ENCODE results near the gene ALDH7A1. TPM values are rescaled to one million over a fixed set of nuclear protein-coding genes. Genes with fewer than 3 reads are reported as not detected.

Gene ALDH7A1
- total and polyA plus RNA-seq, 5 donors from 2014 or later = 0.35 to 3.2 (median 0.94) TPM; not detected in 1

GRCh38 chr5:126488443-126489065, 106.5 kb downstream of the ALDH7A1 start:
- Mint-ChIP-seq H3K4me1 (peaks cover 0 to 5% (median 0%) of the 10 kb centered on the region in 4 donors), H3K27ac (peak overlapping the region in 1 of 3 donors; percentile 10), H3K4me3 (no peak overlapping the region), H3K36me3 (peaks cover 49% of the 10 kb centered on the region), H3K27me3 (no peaks in the 10 kb centered on the region), H3K9me3 (no peaks in the 10 kb centered on the region)
- no peaks in the 10 kb centered on the region for H3K9me3 ChIP-seq (ENCODE audit: control insufficient read depth in 2 of 2, low read length in 2 of 2)
- H3K4me3 ChIP-seq (ENCODE audit: low read depth, low read length) = no peak overlapping the region
- H3K27me3 ChIP-seq (ENCODE audit: control insufficient read depth, insufficient read depth, low read length) = no peaks in the 10 kb centered on the region
- DNase-seq = no peak
- H3K36me3 ChIP-seq (ENCODE audit: control insufficient read depth, insufficient read depth, low read length) = peaks cover 40% of the 10 kb centered on the region
- no peaks in the 10 kb centered on the region for H3K4me1 ChIP-seq (ENCODE audit: control insufficient read depth, insufficient read depth, low read length, poor library complexity, severe bottlenecking)
- no peak overlapping the region for H3K27ac ChIP-seq (ENCODE audit: insufficient read depth, low read length, poor library complexity, severe bottlenecking)
- no peak for ATAC-seq (ENCODE audit: low read depth in 2 of 2)

GRCh38 chr5:126487596-126487995, 107.4 kb downstream of the ALDH7A1 start:
- Mint-ChIP-seq H3K9me3 (no peaks in the 10 kb centered on the region), H3K4me1 (peaks cover 0 to 9% (median 0%) of the 10 kb centered on the region in 4 donors), H3K4me3 (no peak overlapping the region), H3K36me3 (peaks cover 51% of the 10 kb centered on the region), H3K27ac (no peak overlapping the region), H3K27me3 (no peaks in the 10 kb centered on the region)
- ATAC-seq (ENCODE audit: low read depth in 2 of 2) (no peak), DNase-seq (no peak)
- H3K9me3 ChIP-seq (ENCODE audit: control insufficient read depth in 2 of 2, low read length in 2 of 2) = no peaks in the 10 kb centered on the region
- peaks cover 45% of the 10 kb centered on the region for H3K36me3 ChIP-seq (ENCODE audit: control insufficient read depth, insufficient read depth, low read length)
- H3K4me3 ChIP-seq (ENCODE audit: low read depth, low read length) = no peak overlapping the region
- no peaks in the 10 kb centered on the region for H3K27me3 ChIP-seq (ENCODE audit: control insufficient read depth, insufficient read depth, low read length)
- no peaks in the 10 kb centered on the region for H3K4me1 ChIP-seq (ENCODE audit: control insufficient read depth, insufficient read depth, low read length, poor library complexity, severe bottlenecking)
- H3K27ac ChIP-seq (ENCODE audit: insufficient read depth, low read length, poor library complexity, severe bottlenecking) = no peak overlapping the region

- ATAC-seq (ENCODE audit: low read depth in 2 of 2) (no peak), DNase-seq (no peak)
- Histone ChIP-seq H3K27ac (ENCODE audit: insufficient read depth, low read length, poor library complexity, severe bottlenecking) (no peak overlapping the region), H3K4me3 (ENCODE audit: low read depth, low read length) (no peak overlapping the region), H3K4me1 (ENCODE audit: control insufficient read depth, insufficient read depth, low read length, poor library complexity, severe bottlenecking) (no peaks in the 10 kb centered on the region), H3K27me3 (ENCODE audit: control insufficient read depth, insufficient read depth, low read length) (no peaks in the 10 kb centered on the region), H3K36me3 (ENCODE audit: control insufficient read depth, insufficient read depth, low read length) (peaks cover 50% of the 10 kb centered on the region), H3K9me3 (ENCODE audit: control insufficient read depth in 2 of 2, low read length in 2 of 2) (no peaks in the 10 kb centered on the region)
- Mint-ChIP-seq H3K27me3 (no peaks in the 10 kb centered on the region), H3K4me1 (peaks cover 0 to 6% (median 0%) of the 10 kb centered on the region in 4 donors), H3K36me3 (peaks cover 43% of the 10 kb centered on the region), H3K4me3 (no peak overlapping the region), H3K9me3 (no peaks in the 10 kb centered on the region), H3K27ac (no peak overlapping the region)
These were observed 108.7 kb downstream of the ALDH7A1 start for GRCh38 chr5:126486332-126486731.

- Histone ChIP-seq H3K27me3 (ENCODE audit: control insufficient read depth, insufficient read depth, low read length) (no peaks in the 10 kb centered on the region), H3K36me3 (ENCODE audit: control insufficient read depth, insufficient read depth, low read length) (peaks cover 55% of the 10 kb centered on the region), H3K4me3 (ENCODE audit: low read depth, low read length) (no peak overlapping the region), H3K27ac (ENCODE audit: insufficient read depth, low read length, poor library complexity, severe bottlenecking) (no peak overlapping the region), H3K9me3 (ENCODE audit: control insufficient read depth in 2 of 2, low read length in 2 of 2) (no peaks in the 10 kb centered on the region), H3K4me1 (ENCODE audit: control insufficient read depth, insufficient read depth, low read length, poor library complexity, severe bottlenecking) (no peaks in the 10 kb centered on the region)
- ATAC-seq (ENCODE audit: low read depth in 2 of 2) = no peak
- Mint-ChIP-seq H3K4me1 (peaks cover 0 to 4% (median 0%) of the 10 kb centered on the region in 4 donors), H3K4me3 (no peak overlapping the region), H3K36me3 (peaks cover 52% of the 10 kb centered on the region), H3K27me3 (no peaks in the 10 kb centered on the region), H3K9me3 (no peaks in the 10 kb centered on the region), H3K27ac (no peak overlapping the region)
- DNase-seq = no peak
These were observed 110.8 kb downstream of the ALDH7A1 start for GRCh38 chr5:126484253-126484652.

- no peaks in the 10 kb centered on the region for H3K27me3 Mint-ChIP-seq
- peaks cover 43% of the 10 kb centered on the region for H3K36me3 Mint-ChIP-seq
- H3K27me3 ChIP-seq (ENCODE audit: control insufficient read depth, insufficient read depth, low read length) = no peaks in the 10 kb centered on the region
These were observed 111.9 kb downstream of the ALDH7A1 start for GRCh38 chr5:126483156-126483555.

GRCh38 chr5:126482591-126482990, 112.4 kb downstream of the ALDH7A1 start:
- ATAC-seq (ENCODE audit: low read depth in 2 of 2) (no peak), DNase-seq (no peak)
- Histone ChIP-seq H3K36me3 (ENCODE audit: control insufficient read depth, insufficient read depth, low read length) (peaks cover 43% of the 10 kb centered on the region), H3K4me1 (ENCODE audit: control insufficient read depth, insufficient read depth, low read length, poor library complexity, severe bottlenecking) (no peaks in the 10 kb centered on the region), H3K4me3 (ENCODE audit: low read depth, low read length) (no peak overlapping the region), H3K9me3 (ENCODE audit: control insufficient read depth in 2 of 2, low read length in 2 of 2) (no peaks in the 10 kb centered on the region), H3K27me3 (ENCODE audit: control insufficient read depth, insufficient read depth, low read length) (no peaks in the 10 kb centered on the region), H3K27ac (ENCODE audit: insufficient read depth, low read length, poor library complexity, severe bottlenecking) (no peak overlapping the region)
- Mint-ChIP-seq H3K27me3 (no peaks in the 10 kb centered on the region), H3K4me3 (no peak overlapping the region), H3K9me3 (no peaks in the 10 kb centered on the region), H3K4me1 (peaks cover 0 to 4% (median 0%) of the 10 kb centered on the region in 4 donors), H3K36me3 (peaks cover 42% of the 10 kb centered on the region), H3K27ac (peak overlapping the region in 1 of 3 donors; percentile 49)

More at GRCh38 chr5:126483156-126483555, 111.9 kb downstream of the ALDH7A1 start:
- no peak overlapping the region for H3K27ac ChIP-seq (ENCODE audit: insufficient read depth, low read length, poor library complexity, severe bottlenecking)
- no peak overlapping the region for H3K4me3 Mint-ChIP-seq
- ATAC-seq (ENCODE audit: low read depth in 2 of 2) (no peak), DNase-seq (no peak)
- peak overlapping the region in 1 of 3 donors; percentile 29 for H3K27ac Mint-ChIP-seq
- no peaks in the 10 kb centered on the region for H3K4me1 ChIP-seq (ENCODE audit: control insufficient read depth, insufficient read depth, low read length, poor library complexity, severe bottlenecking)
- peaks cover 0 to 4% (median 0%) of the 10 kb centered on the region in 4 donors for H3K4me1 Mint-ChIP-seq
- H3K36me3 ChIP-seq (ENCODE audit: control insufficient read depth, insufficient read depth, low read length) = peaks cover 48% of the 10 kb centered on the region
- H3K4me3 ChIP-seq (ENCODE audit: low read depth, low read length) = no peak overlapping the region
- H3K9me3 Mint-ChIP-seq = no peaks in the 10 kb centered on the region
- H3K9me3 ChIP-seq (ENCODE audit: control insufficient read depth in 2 of 2, low read length in 2 of 2) = no peaks in the 10 kb centered on the region

DNA sequence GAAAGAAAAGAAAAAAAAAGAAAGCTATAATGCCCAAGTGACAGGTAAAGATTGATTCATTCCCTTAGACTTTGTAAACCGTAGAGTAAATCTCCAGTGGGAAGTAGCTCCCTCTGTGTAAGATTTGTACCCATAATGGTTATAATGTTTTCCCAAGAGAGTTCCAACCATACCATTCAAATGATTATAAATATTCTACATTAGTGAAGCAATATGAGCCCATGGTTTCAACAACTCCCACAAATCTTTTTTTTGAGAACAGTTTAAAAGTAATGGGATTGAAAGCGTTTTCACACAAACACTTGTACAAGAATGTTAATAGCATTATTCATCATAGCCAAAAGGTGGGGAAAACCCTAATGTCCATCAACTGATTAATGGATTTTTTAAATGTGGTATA, 113.8 kb downstream of the ALDH7A1 start:
- Histone ChIP-seq H3K27me3 (ENCODE audit: control insufficient read depth, insufficient read depth, low read length) (no peaks in the 10 kb centered on the region), H3K4me3 (ENCODE audit: low read depth, low read length) (no peak overlapping the region), H3K9me3 (ENCODE audit: control insufficient read depth in 2 of 2, low read length in 2 of 2) (no peaks in the 10 kb centered on the region), H3K36me3 (ENCODE audit: control insufficient read depth, insufficient read depth, low read length) (peaks cover 31% of the 10 kb centered on the region), H3K27ac (ENCODE audit: insufficient read depth, low read length, poor library complexity, severe bottlenecking) (no peak overlapping the region), H3K4me1 (ENCODE audit: control insufficient read depth, insufficient read depth, low read length, poor library complexity, severe bottlenecking) (no peaks in the 10 kb centered on the region)
- Mint-ChIP-seq H3K4me3 (no peak overlapping the region), H3K36me3 (peaks cover 35% of the 10 kb centered on the region), H3K27ac (no peak overlapping the region), H3K27me3 (no peaks in the 10 kb centered on the region), H3K9me3 (no peaks in the 10 kb centered on the region), H3K4me1 (peaks cover 0 to 4% (median under 1%) of the 10 kb centered on the region in 4 donors)
- no peak for DNase-seq
- ATAC-seq (ENCODE audit: low read depth in 2 of 2) = no peak

All from CD4-positive, CD25-positive, alpha-beta regulatory T cell (primary cell).